GM18867 (cell line): ENCODE results near the gene LMO7.
A peak's percentile ranks its signal among the peaks of the same experiment; 100 is the strongest.
"Not testable (repeated sequence)": the region's sequence is repeated elsewhere in the genome, so short reads cannot be mapped to it uniquely, and the experiment has no call there.

Experiments
- ATAC-seq: cut with Tn5 transposase; IDR thresholded peaks from one replicate; pipeline ENCODE4 v1.9.1; 2021; ENCODE audit warnings: mild to moderate bottlenecking, moderate library complexity; ENCODE audit not compliant: unreplicated experiment

Gene LMO7

GRCh38 chr13:75738841-75739240 lies 102.7 kb downstream of the LMO7 start:
- no peak for ATAC-seq

- ATAC-seq, result peak; percentile 53
Observed at GRCh38 chr13:75739244-75739868, 103.2 kb downstream of the LMO7 start.

GRCh38 chr13:75740031-75740430 lies 103.9 kb downstream of the LMO7 start:
- ATAC-seq, result no peak

- not testable (repeated sequence) for ATAC-seq
Observed at GRCh38 chr13:75743072-75743471, 106.9 kb downstream of the LMO7 start.

- ATAC-seq, result no peak
Observed at GRCh38 chr13:75744127-75744526, 108.0 kb downstream of the LMO7 start.

GRCh38 chr13:75745387-75745786 lies 109.3 kb downstream of the LMO7 start:
- no peak for ATAC-seq

GRCh38 chr13:75748874-75749273 lies 112.7 kb downstream of the LMO7 start:
- ATAC-seq, result no peak

GRCh38 chr13:75749407-75749806 lies 113.3 kb downstream of the LMO7 start:
- ATAC-seq, result no peak

- ATAC-seq, result no peak
Observed at GRCh38 chr13:75751350-75751749, 115.2 kb downstream of the LMO7 start.

- no peak for ATAC-seq
Observed at GRCh38 chr13:75752826-75753225, 116.7 kb downstream of the LMO7 start.

GRCh38 chr13:75754936-75755335 lies 118.8 kb downstream of the LMO7 start:
- no peak for ATAC-seq

- ATAC-seq, result no peak
Observed at GRCh38 chr13:75757336-75757735, 121.2 kb downstream of the LMO7 start.

- no peak for ATAC-seq
Observed at GRCh38 chr13:75759531-75759930, 123.4 kb downstream of the LMO7 start.

- no peak for ATAC-seq
Observed at GRCh38 chr13:75760131-75761021, 124.2 kb downstream of the LMO7 start.

GRCh38 chr13:75761369-75761768 lies 125.2 kb downstream of the LMO7 start:
- peak; percentile 35 for ATAC-seq

GRCh38 chr13:75762076-75762937 lies 126.2 kb downstream of the LMO7 start:
- ATAC-seq, result peak; percentile 100

GRCh38 chr13:75762955-75763354 lies 126.8 kb downstream of the LMO7 start:
- ATAC-seq, result no peak

- no peak for ATAC-seq
Observed at GRCh38 chr13:75763512-75763911, 127.4 kb downstream of the LMO7 start.

- no peak for ATAC-seq
Observed at GRCh38 chr13:75764251-75764925, 128.3 kb downstream of the LMO7 start.

- no peak for ATAC-seq
Observed at GRCh38 chr13:75764926-75765310, 128.8 kb downstream of the LMO7 start.

- no peak for ATAC-seq
Observed at GRCh38 chr13:75766636-75767035, 130.5 kb downstream of the LMO7 start.
